GM18867 (cell line): ENCODE measurements around the gene POTEF.
"Not testable (repeated sequence)": the region's sequence is repeated elsewhere in the genome, so short reads cannot be mapped to it uniquely, and the experiment has no call there.

ENCODE experiments used
- ATAC-seq: cut with Tn5 transposase; IDR thresholded peaks from one replicate; pipeline ENCODE4 v1.9.1; 2021; ENCODE audit warnings: mild to moderate bottlenecking, moderate library complexity; ENCODE audit not compliant: unreplicated experiment

The POTEF gene

GRCh38 chr2:130129120-130129829 lies at the start of gene POTEF:
Gene POTEF, minus strand, starts transcription at chr2:130129222. Its CDS starts 8,707 bp downstream, at chr2:130120515.
- not testable (repeated sequence) for ATAC-seq

- peak; percentile 56 for ATAC-seq
Measured at GRCh38 chr2:130174866-130175265, 45.8 kb upstream of the POTEF start.

- no peak for ATAC-seq
Measured at GRCh38 chr2:130169896-130170295, 40.9 kb upstream of the POTEF start.

- not testable (repeated sequence) for ATAC-seq
Measured at GRCh38 chr2:130169163-130169562, 40.1 kb upstream of the POTEF start.

- ATAC-seq: not testable (repeated sequence)
Measured at GRCh38 chr2:130166611-130167010, 37.6 kb upstream of the POTEF start.

GRCh38 chr2:130165293-130166016 lies 36.4 kb upstream of the POTEF start:
- ATAC-seq: no peak

GRCh38 chr2:130162968-130163367 lies 33.9 kb upstream of the POTEF start:
- ATAC-seq: no peak

GRCh38 chr2:130162486-130162885 lies 33.5 kb upstream of the POTEF start:
- ATAC-seq: not testable (repeated sequence)

- ATAC-seq: not testable (repeated sequence)
Measured at GRCh38 chr2:130160838-130161705, 32.0 kb upstream of the POTEF start.

- no peak for ATAC-seq
Measured at GRCh38 chr2:130160131-130160530, 31.1 kb upstream of the POTEF start.

- not testable (repeated sequence) for ATAC-seq
Measured at GRCh38 chr2:130159376-130159775, 30.4 kb upstream of the POTEF start.

GRCh38 chr2:130158631-130159030 lies 29.6 kb upstream of the POTEF start:
- ATAC-seq: no peak

- ATAC-seq: peak; percentile 81
Measured at GRCh38 chr2:130157825-130158514, 28.9 kb upstream of the POTEF start.

GRCh38 chr2:130157354-130157753 lies 28.3 kb upstream of the POTEF start:
- peak; percentile 44 for ATAC-seq

GRCh38 chr2:130156624-130157004 lies 27.6 kb upstream of the POTEF start:
- ATAC-seq: no peak

GRCh38 chr2:130155956-130156623 lies 27.1 kb upstream of the POTEF start:
- not testable (repeated sequence) for ATAC-seq

- no peak for ATAC-seq
Measured at GRCh38 chr2:130154773-130155765, 26.0 kb upstream of the POTEF start.

- not testable (repeated sequence) for ATAC-seq
Measured at GRCh38 chr2:130154423-130154770, 25.4 kb upstream of the POTEF start.
